HCT116 (cell line): ENCODE data around the gene ZNF74. TPM values are rescaled to one million over a fixed set of nuclear protein-coding genes. Genes with fewer than 3 reads are reported as not detected.
"Not testable (repeated sequence)": the region's sequence is repeated elsewhere in the genome, so short reads cannot be mapped to it uniquely, and the experiment has no call there.

Experiments
- ATAC-seq: fragments of 200-7000 bp; cut with Tn5 transposase; 2 replicates; pipeline ENCODE4 v1.9.1; 2020; ENCODE audit warnings: mild to moderate bottlenecking, moderate library complexity
- BruUV-seq: library from RNA; stranded (reverse); fragments of 400-500 nt; replicated peaks from 2 replicates; lab custom pipeline; 2021; lab: Mats Ljungman, UMichigan
- CTCF ChIA-PET: fragments of 300-600 bp; sonication (Branson Sonifier 250); formaldehyde crosslinking; loops from one replicate; lab custom pipeline; 2021; ENCODE audit warnings: antibody characterized with exemption; lab: Charles Lee
- POLR2A ChIA-PET: fragments of 300-600, 350-600 bp; sonication (Branson Sonifier 250); formaldehyde crosslinking; loops from one replicate; lab custom pipeline; 2021; ENCODE audit warnings: antibody characterized with exemption; lab: Charles Lee
- RAD21 ChIA-PET, 2 experiments: fragments of 300-600 bp; sonication (Branson Sonifier 250); formaldehyde crosslinking; loops; one replicate each; lab custom pipeline; 2023; ENCODE audit warnings: low total read pairs in 2 of 2; ENCODE audit not compliant: uncharacterized antibody in 2 of 2, unreplicated experiment in 2 of 2, low non-redundant PET in 1 of 2; lab: Charles Lee
- DNase-seq: peaks from one replicate; pipeline ENCODE4 v3.0.0-alpha.2; 2010; ENCODE audit warnings: low read depth, low spot score
- H2AFZ ChIP-seq: fragments of 200-600 bp; shearing (Covaris generic), sonication (generic); 2 replicates; pipeline ENCODE4 v1.6.1; 2017; ENCODE audit warnings: low read depth, mixed run types, mixed read lengths, antibody characterized with exemption, low read length; ENCODE audit not compliant: poor library complexity, severe bottlenecking
- H3K27ac ChIP-seq: 2 replicates; pipeline ENCODE4 v1.5.1; 2012; ENCODE audit warnings: low read depth, low read length
- H3K27me3 ChIP-seq: fragments of 200-600 bp; sonication (generic); 2 replicates; pipeline ENCODE4 v1.6.1; 2016; ENCODE audit warnings: mixed run types, low read length, mixed read lengths; ENCODE audit not compliant: insufficient read depth
- H3K36me3 ChIP-seq, 2 experiments: fragments of 200-500 bp in 1 of 2; fragments of 200-600 bp in 1 of 2; sonication (Bioruptor generic) in 1 of 2; sonication (generic) in 1 of 2; 2 replicates each; pipeline versions ENCODE4 v1.5.1 to v1.6.1; 2014 to 2016; ENCODE audit warnings: low read length in 2 of 2, inconsistent platforms in 1 of 2, mixed read lengths in 1 of 2, mixed run types in 1 of 2; ENCODE audit not compliant: insufficient read depth in 2 of 2, control insufficient read depth in 1 of 2
- H3K4me1 ChIP-seq, 2 experiments: fragments of 200-600 bp in 1 of 2; sonication (generic) in 1 of 2; 2 replicates each; pipeline versions ENCODE4 v1.5.1 to v1.6.1; 2012 to 2017; ENCODE audit warnings: low read length in 2 of 2, inconsistent platforms in 1 of 2, mild to moderate bottlenecking in 1 of 2, mixed read lengths in 1 of 2, mixed run types in 1 of 2, moderate library complexity in 1 of 2; ENCODE audit not compliant: insufficient read depth in 2 of 2, control insufficient read depth in 1 of 2
- H3K4me2 ChIP-seq: fragments of 200-600 bp; sonication (generic); 2 replicates; pipeline ENCODE4 v1.6.1; 2017; ENCODE audit warnings: mixed run types, low read length, mixed read lengths
- H3K4me3 ChIP-seq, 2 experiments: fragments of 200-600 bp in 1 of 2; sonication (generic) in 1 of 2; replicated peaks in 1 of 2; 2 replicates each; pipeline ENCODE4 v1.5.1; 2011 to 2016; ENCODE audit warnings: low read length in 2 of 2, control low read depth in 1 of 2, low read depth in 1 of 2, mild to moderate bottlenecking in 1 of 2, mixed read lengths in 1 of 2, mixed run types in 1 of 2
- H3K79me2 ChIP-seq: fragments of 200-600 bp; sonication (generic); 2 replicates; pipeline ENCODE4 v1.6.1; 2017; ENCODE audit warnings: mild to moderate bottlenecking, mixed run types, low read length, moderate library complexity, mixed read lengths; ENCODE audit not compliant: insufficient read depth
- H3K9ac ChIP-seq: fragments of 200-600 bp; sonication (generic); 2 replicates; pipeline ENCODE4 v1.6.1; 2016; ENCODE audit warnings: low read length, mixed read lengths
- H3K9me2 ChIP-seq: fragments of 200-600 bp; sonication (generic), shearing (Covaris generic); 2 replicates; pipeline ENCODE4 v1.6.1; 2017; ENCODE audit warnings: mixed run types, mild to moderate bottlenecking, moderate library complexity; ENCODE audit not compliant: insufficient read depth
- H3K9me3 ChIP-seq, 2 experiments: fragments of 200-500 bp in 1 of 2; fragments of 200-600 bp in 1 of 2; sonication (Bioruptor generic) in 1 of 2; sonication (generic) in 1 of 2; 2 replicates each; pipeline ENCODE4 v1.6.1; 2014 to 2017; ENCODE audit warnings: low read length in 2 of 2, mixed read lengths in 2 of 2, inconsistent platforms in 1 of 2, low read depth in 1 of 2, mild to moderate bottlenecking in 1 of 2, mixed run types in 1 of 2, moderate library complexity in 1 of 2; ENCODE audit not compliant: control insufficient read depth in 1 of 2, insufficient read depth in 1 of 2
- H4K20me1 ChIP-seq: fragments of 200-600 bp; sonication (generic), shearing (Covaris generic); 2 replicates; pipeline ENCODE4 v1.6.1; 2017; ENCODE audit warnings: mixed run types, mild to moderate bottlenecking, moderate library complexity; ENCODE audit not compliant: insufficient read depth
- JUND ChIP-seq: IDR thresholded peaks from 2 replicates; pipeline ENCODE4 v1.6.1; 2012
- TCF7L2 ChIP-seq: IDR thresholded peaks from 2 replicates; pipeline ENCODE4 v1.7.0; 2011; ENCODE audit warnings: borderline replicate concordance, inconsistent platforms; ENCODE audit not compliant: insufficient read depth, insufficient read length; ENCODE audit errors: extremely low read depth
- intact Hi-C: fragments of 100-400 bp; cut with micrococcal nuclease; formaldehyde crosslinking; loops from 2 replicates; pipeline ENCODE4 v1.10.0; 2022
- total RNA-seq: library from RNA; stranded (reverse); gene quantifications from one replicate; pipeline ENCODE4 v1.2.1, GENCODE V29; 2021; ENCODE audit not compliant: unreplicated experiment

ZNF74 gene
- total RNA-seq, 1 experiment from 2014 or later = 15.4 TPM

DNA sequence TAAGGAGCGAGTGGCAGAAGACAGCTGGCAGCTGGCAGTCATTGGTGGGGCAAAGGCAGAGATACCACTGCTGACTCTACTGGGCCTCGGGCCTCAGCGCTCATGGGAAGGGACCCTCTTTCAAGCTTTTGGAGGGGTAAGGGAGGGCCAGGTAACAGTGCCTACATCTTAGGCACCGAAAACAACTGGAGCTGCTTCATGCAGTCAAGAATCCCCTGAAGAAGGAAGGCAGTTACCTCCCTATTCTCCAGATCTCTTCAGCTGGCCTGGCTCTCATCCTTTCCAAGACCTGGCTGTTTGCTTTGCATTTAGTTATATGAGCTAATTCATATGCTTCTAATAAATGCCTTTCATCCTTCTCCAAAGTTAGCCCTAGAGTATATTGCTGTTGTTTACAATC is 15.8 kb upstream of the ZNF74 start:
- BruUV-seq = no TSS peak
- Histone ChIP-seq H2AFZ (no peak overlapping the region), H3K9me3 (no peaks in the 10 kb centered on the region), H3K9ac (no peak overlapping the region), H3K27me3 (no peaks in the 10 kb centered on the region), H3K79me2 (no peaks in the 10 kb centered on the region), H3K4me1 (no peaks in the 10 kb centered on the region), H3K27ac (no peak overlapping the region), H3K4me3 (no peak overlapping the region), H3K9me2 (no peaks in the 10 kb centered on the region), H4K20me1 (no peaks in the 10 kb centered on the region), H3K36me3 (no peaks in the 10 kb centered on the region), H3K4me2 (no peak overlapping the region)
- TF ChIP-seq JUND = no peak
- CTCF ChIA-PET = interaction anchor here (0.8 kb wide), 1 partner anchor 40 kb away, joined by 3 read pairs; no protein-coding TSS in a partner anchor
- intact Hi-C loops = no loop called here
- DNase-seq (no peak), ATAC-seq (no peak)
- RAD21 ChIA-PET = no interaction called here
- POLR2A ChIA-PET = no interaction called here

DNA sequence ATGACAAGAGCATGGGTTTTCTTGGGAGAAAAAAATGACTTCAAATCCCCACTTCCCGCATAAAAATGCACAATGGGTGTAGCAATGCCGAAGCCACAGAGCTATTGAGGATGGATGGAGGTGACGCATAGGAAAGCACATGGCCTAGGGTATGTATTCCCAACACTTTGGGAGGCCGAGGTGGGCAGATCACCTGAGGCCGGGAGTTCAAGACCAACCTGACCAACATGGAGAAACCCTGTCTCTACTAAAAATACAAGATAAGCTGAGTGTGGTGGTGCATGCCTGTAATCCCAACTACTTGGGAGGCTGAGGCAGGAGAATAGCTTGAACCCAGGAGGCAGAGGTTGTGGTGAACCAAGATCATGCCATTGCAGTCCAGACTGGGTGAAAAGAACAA is 15.3 kb upstream of the ZNF74 start:
- not testable (repeated sequence) for ATAC-seq

DNA sequence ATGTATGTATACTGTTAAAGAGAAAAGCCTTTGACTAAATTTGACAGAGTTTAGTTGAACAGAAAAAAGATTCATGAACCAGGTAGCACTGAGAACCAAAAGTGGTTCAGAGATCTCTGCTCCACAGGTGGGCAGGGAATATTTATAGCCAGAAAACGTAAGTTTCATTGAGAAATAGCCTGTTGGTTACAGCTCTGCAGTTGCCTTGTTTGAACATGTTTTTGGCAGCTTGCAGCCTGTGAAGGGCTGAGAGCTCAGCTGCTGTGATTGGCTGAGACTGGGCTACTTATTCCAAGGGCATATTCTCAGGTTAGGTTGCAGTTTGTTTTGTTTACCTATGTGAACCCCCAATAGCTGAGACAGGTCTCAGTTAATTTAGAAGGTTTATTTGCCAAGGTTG is 13.5 kb upstream of the ZNF74 start:
- no peaks in the 10 kb centered on the region for H3K4me1 ChIP-seq
- no peak overlapping the region for H3K9ac ChIP-seq
- no peaks in the 10 kb centered on the region for H3K79me2 ChIP-seq
- no peaks in the 10 kb centered on the region for H3K27me3 ChIP-seq
- BruUV-seq = no TSS peak
- no peak overlapping the region for H3K4me3 ChIP-seq
- H4K20me1 ChIP-seq = no peaks in the 10 kb centered on the region
- H3K4me2 ChIP-seq = no peak overlapping the region
- ChIA-PET CTCF (no interaction called here), RAD21 (no interaction called here), POLR2A (no interaction called here)
- no peak for DNase-seq
- intact Hi-C loops = no loop called here
- H2AFZ ChIP-seq = no peak overlapping the region
- no peak overlapping the region for H3K27ac ChIP-seq
- no peaks in the 10 kb centered on the region for H3K36me3 ChIP-seq
- no peak for TF ChIP-seq TCF7L2
- H3K9me2 ChIP-seq = no peaks in the 10 kb centered on the region
- no peak for ATAC-seq
- no peaks in the 10 kb centered on the region for H3K9me3 ChIP-seq

More for the DNA sequence above, 15.3 kb upstream of the ZNF74 start:
- H3K27me3 ChIP-seq, POLR2A ChIA-PET, H3K27ac ChIP-seq, H3K4me1 ChIP-seq, H3K9me3 ChIP-seq, H3K4me3 ChIP-seq, RAD21 ChIA-PET, H3K9me2 ChIP-seq, H4K20me1 ChIP-seq, intact Hi-C loops, DNase-seq, H3K9ac ChIP-seq, H2AFZ ChIP-seq, BruUV-seq, H3K36me3 ChIP-seq, H3K4me2 ChIP-seq, H3K79me2 ChIP-seq: not testable (repeated sequence)
- CTCF ChIA-PET = interaction anchor here (0.8 kb wide), 1 partner anchor 39 kb away, joined by 3 read pairs; no protein-coding TSS in a partner anchor
